Right lobe of liver (tissue), 6 donors: Measurements from ENCODE around the gene DEDD2. TPM values are rescaled to one million over a fixed set of nuclear protein-coding genes. Genes with fewer than 3 reads are reported as not detected.

Source experiments
- ATAC-seq, 4 donors: fragments of 200-7000 bp; cut with Tn5 transposase; one replicate each; pipeline ENCODE4 v1.9.1; 2020; ENCODE audit warnings: mild to moderate bottlenecking in 4 of 4, moderate library complexity in 4 of 4
- DNase-seq, 3 donors: peaks; one replicate each; pipeline ENCODE4 v3.0.0-alpha.2; 2020
- H3K27ac ChIP-seq, 3 donors: fragments of 200-600 bp; one replicate each; pipeline ENCODE4 v1.8.0; 2022
- H3K27me3 ChIP-seq, 2 donors: fragments of 200-600 bp; one replicate each; pipeline ENCODE4 v1.8.0; 2022
- H3K36me3 ChIP-seq, 4 donors: fragments of 200-600 bp; sonication (generic) in 1 of 4; one replicate each; pipeline versions ENCODE4 v1.5.1 to v1.8.0; 2017 to 2022; ENCODE audit warnings: control low read depth in 1 of 4
- H3K4me1 ChIP-seq, 4 donors: fragments of 200-600 bp; sonication (generic) in 1 of 4; one replicate each; pipeline versions ENCODE4 v1.5.1 to v1.8.0; 2017 to 2022; ENCODE audit warnings: control low read depth in 1 of 4
- H3K4me3 ChIP-seq, 3 donors: fragments of 200-600 bp; one replicate each; pipeline ENCODE4 v1.8.0; 2022
- H3K9me3 ChIP-seq, 4 donors: fragments of 200-600 bp; sonication (generic) in 1 of 4; one replicate each; pipeline versions ENCODE4 v1.5.1 to v1.8.0; 2017 to 2022; ENCODE audit warnings: control low read depth in 1 of 4
- CTCF ChIP-seq, 4 donors: fragments of 200-600 bp in 3 of 4; fragments of 450-650 bp in 1 of 4; IDR thresholded peaks; one replicate each; pipeline versions ENCODE4 v1.5.1 to v1.8.0; 2016 to 2022; ENCODE audit warnings: antibody characterized with exemption in 4 of 4, mild to moderate bottlenecking in 2 of 4
- POLR2A ChIP-seq: fragments of 450-650 bp; IDR thresholded peaks from one replicate; pipeline ENCODE4 v1.6.1; 2017; ENCODE audit warnings: antibody characterized with exemption, mild to moderate bottlenecking
- WGBS: methylation state at CpG from one replicate; pipeline ENCODE4 v1.1.6; 2018; ENCODE audit warnings: low coverage, low lambda C conversion rate; ENCODE audit not compliant: insufficient coverage; ENCODE audit errors: missing lambda C conversion rate; 5-methylcytosine and 5-hydroxymethylcytosine counted together
- intact Hi-C, 2 donors: fragments of 100-400 bp; cut with DNase I; formaldehyde crosslinking; loops; one replicate each; pipeline versions ENCODE4 v1.11.2 to v1.14.1; 2022
- total RNA-seq, 6 experiments: library from RNA; depleted of rRNA in 2 of 6; stranded (reverse); fragments of >200 nt in 2 of 6; fragmentation: NEBNext Ultra II Directional in 3 of 6; extraction: Animal tissue kit (Norgen Biotek cat#: 25700) in 3 of 6; gene quantifications; one replicate each; pipeline versions ENCODE4 v1.1.0 to v1.2.4, GENCODE V29; 2016 to 2023
- donor health status: DM: no; HTN: yes; CAD: no.
- donor health status: DM: no; HTN: no; CAD: no.
- donor health status: DM: no; HTN: no; CAD: no.
- donor health status: DM: no; HTN: yes; CAD: no.
- donor health status: DM: no; HTN: yes; CAD: no.

Gene DEDD2
- total RNA-seq, 6 experiments from 2014 or later: 8.1 to 18.0 (median 15.0) TPM

- Histone ChIP-seq H3K36me3 (peaks cover 0 to 67% (median 32%) of the 10 kb centered on the region in 4 donors), H3K4me1 (no peaks in the 10 kb centered on the region), H3K4me3 (no peak overlapping the region), H3K9me3 (no peaks in the 10 kb centered on the region), H3K27me3 (no peaks in the 10 kb centered on the region), H3K27ac (no peak overlapping the region)
- 93% methylated on average over 5 of the region's 7 CpGs for WGBS
- TF ChIP-seq POLR2A (no peak), CTCF (IDR thresholded peaks at IDR 0.05) (no peak)
- intact Hi-C loops: no loop called here
- no peak for DNase-seq
- ATAC-seq: no peak
These were observed 15.6 kb upstream of the DEDD2 start for GRCh38 chr19:42233106-42233505.

GRCh38 chr19:42232435-42232834, 15.0 kb upstream of the DEDD2 start:
- DNase-seq: no peak
- intact Hi-C loops: no loop called here
- ATAC-seq: no peak
- H3K36me3 ChIP-seq: peaks cover 0 to 67% (median 32%) of the 10 kb centered on the region in 4 donors
- WGBS: 89% methylated on average over 3 of the region's 10 CpGs
- H3K27me3 ChIP-seq: no peaks in the 10 kb centered on the region
- no peaks in the 10 kb centered on the region for H3K9me3 ChIP-seq
- no peak for TF ChIP-seq CTCF (IDR thresholded peaks at IDR 0.05)
- TF ChIP-seq POLR2A: no peak
- no peaks in the 10 kb centered on the region for H3K4me1 ChIP-seq
- no peak overlapping the region for H3K27ac ChIP-seq
- no peak overlapping the region for H3K4me3 ChIP-seq

DNA sequence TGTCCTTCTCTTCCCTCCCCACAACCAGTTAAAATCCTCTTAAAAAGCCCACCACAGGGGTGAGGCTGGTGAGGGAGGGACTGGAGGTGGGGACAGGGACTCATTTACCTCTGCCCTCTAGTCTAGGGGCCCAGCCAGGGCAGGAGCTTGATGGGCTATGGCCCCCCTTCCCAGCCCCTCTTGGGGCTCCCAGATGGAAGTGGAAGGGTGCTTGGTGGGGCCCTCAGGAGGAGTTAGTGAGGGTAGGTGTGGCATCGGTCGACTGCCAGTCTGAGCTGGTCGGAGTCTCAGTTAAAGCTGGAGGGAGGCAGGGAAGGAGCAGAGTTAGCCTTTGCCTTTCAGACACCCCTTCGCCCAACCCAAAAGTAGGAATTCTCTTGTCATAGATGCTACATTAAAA, 13.1 kb upstream of the DEDD2 start:
- no peak for TF ChIP-seq POLR2A
- no peak for TF ChIP-seq CTCF (IDR thresholded peaks at IDR 0.05)
- DNase-seq (no peak), ATAC-seq (no peak)
- Histone ChIP-seq H3K9me3 (no peaks in the 10 kb centered on the region), H3K27ac (no peak overlapping the region), H3K27me3 (no peaks in the 10 kb centered on the region), H3K36me3 (peaks cover 0 to 66% (median 32%) of the 10 kb centered on the region in 4 donors), H3K4me3 (no peak overlapping the region), H3K4me1 (no peaks in the 10 kb centered on the region)
- 70% methylated on average over 2 of the region's 4 CpGs for WGBS
- intact Hi-C loops: no loop called here

DNA sequence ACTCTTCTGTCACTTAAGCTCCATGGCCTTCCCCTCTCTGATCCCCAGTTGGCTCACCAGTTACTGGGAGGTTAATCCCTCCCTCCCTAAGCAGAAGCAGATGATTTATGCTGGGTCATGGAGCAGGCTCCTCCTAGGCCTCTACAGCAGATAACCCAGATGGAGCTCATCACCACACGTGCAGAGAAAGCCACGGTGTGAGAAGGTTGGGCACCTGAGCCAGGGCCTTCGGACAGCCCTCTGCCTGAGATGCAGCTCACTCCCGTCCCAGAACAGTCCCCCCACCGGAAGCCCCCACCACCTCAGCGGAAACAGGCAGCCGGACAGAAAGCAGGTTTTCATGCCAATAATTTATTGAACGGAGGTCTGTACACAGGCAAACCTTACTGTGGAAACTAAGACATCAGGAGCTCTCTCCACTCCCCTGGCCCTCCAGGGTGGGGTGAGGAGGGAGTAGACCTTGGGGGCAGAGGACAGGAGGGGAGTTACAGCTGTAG, 12.4 kb upstream of the DEDD2 start:
- Histone ChIP-seq H3K9me3 (no peaks in the 10 kb centered on the region), H3K4me3 (no peak overlapping the region), H3K4me1 (no peaks in the 10 kb centered on the region), H3K27ac (no peak overlapping the region), H3K27me3 (no peaks in the 10 kb centered on the region), H3K36me3 (peaks cover 0 to 67% (median 30%) of the 10 kb centered on the region in 4 donors)
- DNase-seq: no peak
- peak in 2 of 4 donors; percentile 3 to 26 for ATAC-seq
- 70% methylated on average over 3 of the region's 8 CpGs for WGBS
- no peak for TF ChIP-seq POLR2A
- TF ChIP-seq CTCF (IDR thresholded peaks at IDR 0.05): no peak
- intact Hi-C loops: no loop called here
